GM19395 (cell line): ENCODE results near the gene MARK4.
"Not testable (repeated sequence)": the region's sequence is repeated elsewhere in the genome, so short reads cannot be mapped to it uniquely, and the experiment has no call there.

Experiments used
- ATAC-seq: cut with Tn5 transposase; IDR thresholded peaks from one replicate; pipeline ENCODE4 v1.9.1; 2021; ENCODE audit warnings: mild to moderate bottlenecking, moderate library complexity; ENCODE audit not compliant: unreplicated experiment

MARK4 gene

DNA sequence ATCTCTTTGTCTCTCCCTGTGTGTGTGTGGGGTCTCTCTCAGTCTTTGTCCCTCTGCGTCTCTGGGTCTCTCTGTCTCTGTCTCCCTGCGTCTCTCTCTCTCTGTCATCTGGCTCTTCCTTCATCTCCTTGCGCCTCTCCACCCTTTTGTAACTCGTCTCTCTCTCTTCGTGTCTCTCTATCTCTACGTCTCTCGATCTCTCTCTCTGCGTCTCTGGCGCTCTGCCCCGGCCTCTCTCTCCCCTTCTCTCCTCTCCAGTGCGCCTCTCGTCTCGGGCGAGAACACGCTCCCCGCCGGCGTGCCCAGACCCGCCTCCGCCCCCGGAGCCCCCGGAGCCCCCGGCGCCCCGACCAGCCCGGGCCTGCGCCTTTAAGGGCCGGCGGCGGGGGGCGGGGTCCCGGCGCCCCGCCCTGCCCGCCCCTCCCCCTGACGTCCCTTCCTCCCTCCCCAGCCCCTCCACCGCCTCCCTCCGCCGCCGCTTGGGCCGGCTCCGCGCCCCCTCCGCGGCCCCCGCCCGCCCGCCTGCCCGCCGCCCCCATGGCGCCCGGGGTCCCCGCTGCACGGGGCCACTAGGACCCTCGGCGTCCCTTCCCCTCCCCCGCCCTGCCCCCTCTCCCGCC, at the start of gene MARK4:
TSS of gene MARK4 (plus strand) at position 440 of the 620 bp plus-strand sequence. CDS start 318 bp downstream, outside the sequence.
- no peak for ATAC-seq

DNA sequence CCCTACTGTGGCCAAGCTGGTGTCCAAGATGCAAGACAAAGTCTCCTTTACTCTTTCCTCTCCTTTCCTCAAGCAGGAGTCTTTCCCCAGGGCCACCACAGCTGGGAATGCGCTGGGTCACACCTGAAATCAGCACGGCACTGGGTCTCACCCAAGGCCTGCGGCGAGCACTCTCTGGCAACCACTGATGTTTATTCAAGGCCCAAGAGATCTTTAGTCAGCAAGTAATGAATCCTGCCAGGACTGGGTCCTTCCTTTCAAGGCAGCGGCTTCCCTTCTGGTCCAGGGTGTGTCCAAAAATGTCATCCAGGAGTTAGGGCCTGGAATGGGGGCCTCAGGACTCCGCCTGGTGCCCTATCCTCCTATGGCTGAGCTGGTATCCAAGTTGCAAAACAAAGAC, 48.4 kb upstream of the MARK4 start:
- no peak for ATAC-seq

GRCh38 chr19:45205810-45206209, 45.3 kb upstream of the MARK4 start:
- no peak for ATAC-seq

DNA sequence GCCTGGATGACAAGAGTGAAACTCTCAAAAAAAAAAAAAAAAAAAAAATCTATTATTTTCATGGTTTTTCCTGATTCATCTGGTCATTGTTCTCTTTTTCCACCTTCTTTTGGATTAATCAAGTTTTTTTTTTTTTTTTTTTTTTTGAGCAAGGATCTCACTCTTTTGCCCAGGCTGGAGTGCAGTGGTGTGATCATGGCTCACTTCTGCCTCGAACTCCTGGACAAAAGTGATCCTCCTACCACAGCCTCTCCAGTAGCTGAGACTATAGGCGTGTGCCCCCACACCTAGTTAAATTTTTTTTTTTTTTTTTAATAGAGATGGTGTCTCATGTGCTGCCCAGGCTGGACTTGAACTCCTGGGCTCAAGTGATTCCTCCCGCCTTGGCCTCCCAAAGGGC, 44.7 kb upstream of the MARK4 start:
- ATAC-seq = no peak

DNA sequence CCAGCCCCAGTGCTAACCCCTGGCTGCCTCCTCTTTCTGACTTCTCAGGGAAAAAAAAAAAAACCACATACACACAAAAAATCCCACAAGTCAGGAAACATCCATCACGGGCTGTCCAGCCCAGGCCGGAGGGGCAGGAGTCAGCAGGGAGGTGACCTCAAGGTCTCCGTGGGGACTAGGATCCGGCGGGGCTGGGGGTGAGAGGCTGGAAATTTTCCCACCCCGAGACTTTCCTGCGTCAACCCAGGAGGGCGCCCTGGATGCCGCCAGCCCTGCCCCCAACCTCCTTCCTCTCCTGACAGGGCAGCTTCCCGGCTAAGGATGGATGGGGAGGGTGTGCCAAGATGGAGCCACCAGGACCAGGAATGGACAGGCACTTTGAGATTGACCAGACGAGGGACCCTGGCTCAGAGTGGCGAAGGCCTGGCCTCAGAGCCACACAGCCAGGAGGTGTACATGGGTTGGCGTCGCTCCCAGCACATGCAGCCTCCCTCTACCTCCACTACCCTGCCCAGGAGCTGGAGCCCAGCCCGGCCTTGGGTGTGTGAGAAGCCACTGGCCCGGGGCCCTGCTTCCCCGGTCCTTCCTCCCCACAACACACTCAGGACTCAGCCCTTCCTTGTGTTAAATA, 39.2 kb upstream of the MARK4 start:
- no peak for ATAC-seq

DNA sequence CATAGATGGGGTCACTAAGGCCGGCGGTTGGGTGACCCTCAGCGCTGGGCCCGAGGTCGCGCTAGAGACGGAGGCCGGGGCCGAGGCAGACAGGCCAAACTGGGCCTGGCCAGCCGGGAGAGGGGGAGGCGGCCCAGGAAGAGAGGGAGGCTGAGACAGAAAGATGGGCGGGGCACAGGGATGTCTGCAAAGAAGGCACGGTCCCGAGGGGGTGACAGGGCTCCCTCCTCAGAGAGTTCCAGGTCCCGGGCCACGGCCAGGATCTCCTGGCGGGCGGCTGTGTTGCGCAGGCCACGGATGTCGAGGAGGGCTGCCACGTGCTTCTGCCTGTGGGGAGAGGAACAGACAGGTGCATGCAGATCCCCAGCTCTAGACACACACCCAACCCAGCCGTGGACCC, 38.0 kb upstream of the MARK4 start:
- ATAC-seq = no peak

DNA sequence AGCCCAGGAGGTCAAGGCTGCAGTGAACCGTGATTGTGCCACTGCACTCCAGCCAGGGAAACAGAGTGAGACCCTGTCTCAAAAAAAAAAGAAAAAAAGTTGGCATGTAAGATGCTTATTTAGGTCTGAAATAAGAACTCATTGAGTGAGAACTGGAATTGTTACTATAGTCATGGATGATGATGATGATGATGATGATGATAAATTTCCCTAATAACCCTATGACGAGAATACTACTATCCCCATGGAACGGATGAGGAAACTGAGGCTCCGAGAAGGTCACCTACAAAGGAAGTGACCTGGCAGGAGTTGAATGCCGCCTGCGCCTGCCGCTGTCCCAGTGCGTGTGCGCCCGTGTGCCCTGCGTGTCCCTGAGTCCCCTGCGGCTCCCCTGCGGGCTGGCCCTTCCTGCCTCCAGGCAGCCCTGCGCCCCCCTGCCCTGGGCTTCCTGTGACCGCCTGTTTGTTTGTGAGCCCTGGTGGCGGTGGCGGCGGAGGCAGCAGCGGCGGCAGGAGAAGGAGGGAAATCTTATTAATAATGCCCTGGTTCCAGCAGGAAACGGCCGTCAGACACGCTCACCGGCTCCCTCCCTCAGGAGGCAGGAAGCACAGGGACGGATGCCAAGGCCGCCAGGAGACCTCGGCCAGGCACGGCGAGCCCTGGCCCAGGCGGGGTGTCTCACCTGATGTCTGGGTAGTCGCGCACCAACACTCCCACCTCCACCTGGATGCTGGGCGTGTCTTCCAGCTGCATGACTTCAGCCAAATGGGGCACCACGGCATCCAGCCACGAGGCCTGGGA, 35.5 kb upstream of the MARK4 start:
- no peak for ATAC-seq

GRCh38 chr19:45216667-45217066, 34.4 kb upstream of the MARK4 start:
- ATAC-seq = no peak

- no peak for ATAC-seq
Measured at GRCh38 chr19:45217193-45217956, 33.7 kb upstream of the MARK4 start.

- ATAC-seq = no peak
Measured at GRCh38 chr19:45217957-45218334, 33.1 kb upstream of the MARK4 start.

GRCh38 chr19:45218426-45218825, 32.6 kb upstream of the MARK4 start:
- no peak for ATAC-seq

- ATAC-seq = no peak
Measured at GRCh38 chr19:45218911-45219743, 31.9 kb upstream of the MARK4 start.

DNA sequence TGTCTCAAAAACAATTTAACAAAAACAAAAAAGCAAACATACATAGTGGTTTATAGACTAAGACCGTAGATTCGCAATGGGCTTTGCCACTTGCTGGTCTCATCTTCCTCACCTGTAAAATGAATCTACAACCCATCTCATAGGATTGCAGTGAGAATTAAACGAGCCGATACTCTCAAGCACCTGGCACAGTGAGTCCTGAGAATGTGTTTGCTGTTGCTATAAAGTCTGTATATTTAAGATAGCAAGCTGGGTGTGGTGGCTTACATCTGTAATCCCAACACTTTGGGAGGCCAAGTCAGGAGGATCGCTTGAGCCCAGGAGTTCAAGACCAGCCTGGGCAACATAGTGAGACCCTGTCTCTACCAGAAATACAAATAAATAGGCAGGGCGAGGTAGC, 28.3 kb upstream of the MARK4 start:
- no peak for ATAC-seq

DNA sequence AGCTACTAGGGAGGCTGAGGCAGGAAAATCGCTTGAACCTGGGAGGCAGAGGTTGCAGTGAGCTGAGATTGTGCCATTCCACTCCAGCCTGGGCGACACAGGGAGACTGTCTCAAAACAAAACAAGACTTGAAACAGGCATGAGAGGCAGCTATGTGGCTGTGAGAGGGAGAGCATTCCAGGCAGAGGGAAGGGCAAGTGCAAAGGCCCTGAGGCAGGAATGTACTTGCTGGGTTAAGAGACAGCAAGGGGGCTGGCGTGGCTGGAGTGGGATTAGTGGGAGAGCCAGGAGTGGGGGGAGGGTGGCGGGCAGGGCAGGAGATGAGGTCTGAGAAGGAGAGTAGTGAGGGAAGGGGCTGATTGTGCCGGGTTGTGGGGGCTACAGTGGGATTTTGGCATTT, 27.2 kb upstream of the MARK4 start:
- no peak for ATAC-seq

DNA sequence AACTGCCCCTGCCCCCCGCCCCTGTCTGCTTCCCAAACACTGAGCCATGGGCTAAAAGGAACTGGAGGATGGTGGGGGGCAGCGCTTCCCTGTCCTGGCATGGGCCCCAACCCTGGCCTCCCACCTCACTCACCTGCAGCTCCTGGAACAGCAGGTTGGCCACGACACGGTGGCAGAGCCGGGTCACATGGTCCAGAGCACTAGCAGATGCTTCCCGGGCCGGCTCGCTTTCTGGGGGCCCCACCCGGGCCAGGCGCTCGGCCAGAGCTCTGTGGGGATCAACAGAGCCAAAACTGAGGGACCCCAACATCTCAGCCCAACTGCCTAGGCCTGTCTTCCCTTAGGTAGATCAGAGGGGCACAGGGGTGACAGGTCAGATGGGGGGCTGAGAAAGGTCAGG, 26.4 kb upstream of the MARK4 start:
- no peak for ATAC-seq

- not testable (repeated sequence) for ATAC-seq
Measured at GRCh38 chr19:45229056-45229455, 22.0 kb upstream of the MARK4 start.

DNA sequence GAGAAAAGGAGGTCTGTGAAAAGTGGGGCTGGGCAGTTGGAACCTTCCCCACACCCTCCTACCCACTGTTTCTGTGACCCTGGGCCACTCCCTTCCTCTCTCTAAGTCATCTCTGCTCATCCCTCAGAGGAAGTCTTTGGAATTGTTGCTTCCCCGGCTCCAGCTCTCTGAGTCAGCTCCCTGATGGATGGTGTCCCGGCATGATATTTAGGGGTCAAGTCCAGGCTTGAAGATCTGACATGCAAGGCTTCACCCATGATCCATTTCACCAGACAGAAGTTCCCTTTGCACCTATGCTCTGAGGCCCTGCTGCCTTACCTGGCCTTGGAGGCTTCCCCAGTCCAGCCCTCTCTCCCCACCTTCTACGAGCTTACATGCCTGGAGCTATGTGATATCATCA, 19.2 kb upstream of the MARK4 start:
- no peak for ATAC-seq

DNA sequence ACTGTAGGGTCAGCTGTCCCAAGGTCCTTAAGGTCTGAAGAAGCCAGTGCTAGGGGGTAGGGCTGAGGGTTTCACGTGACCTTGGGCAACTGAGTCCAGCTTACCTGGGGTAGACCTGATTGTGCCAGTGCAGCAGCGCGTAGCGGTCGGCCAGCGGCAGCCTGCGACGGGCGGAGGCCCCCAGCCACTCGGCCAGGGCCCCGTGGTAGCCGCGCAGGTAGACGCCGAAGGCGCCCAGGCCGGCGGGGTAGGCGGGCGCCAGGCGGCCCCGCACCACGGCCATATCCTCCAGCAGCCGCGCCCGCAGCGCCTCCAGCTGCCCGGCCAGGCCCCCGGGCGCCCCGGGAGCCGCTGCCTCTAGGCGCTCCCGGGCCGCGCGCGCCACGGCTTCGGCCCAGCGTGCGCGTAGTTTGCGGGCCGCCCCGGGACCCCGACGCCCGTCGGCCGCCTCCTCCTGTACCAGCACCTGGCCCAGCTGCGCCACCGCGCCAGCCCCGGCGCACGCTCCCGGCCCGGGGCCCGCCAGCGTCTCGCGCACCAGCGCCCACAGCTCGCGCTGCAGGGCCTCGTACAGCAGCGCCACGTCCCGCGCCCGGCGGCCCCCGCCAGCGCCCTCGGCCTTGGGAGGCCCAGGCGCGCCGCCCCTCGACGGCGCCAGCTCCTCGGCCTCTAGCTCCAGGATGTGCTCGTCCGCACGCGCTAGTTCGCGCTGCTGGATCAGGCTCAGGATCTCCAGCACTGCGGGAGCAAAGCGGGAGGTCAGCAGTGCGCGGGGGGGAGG, 16.8 kb upstream of the MARK4 start:
- ATAC-seq = no peak

- ATAC-seq = no peak
Measured at GRCh38 chr19:45235485-45235884, 15.6 kb upstream of the MARK4 start.

- no peak for ATAC-seq
Measured at GRCh38 chr19:45238556-45238955, 12.5 kb upstream of the MARK4 start.
